IMR-90 (cell line): Measurements from ENCODE around the gene VHLL. TPM values are rescaled to one million over a fixed set of nuclear protein-coding genes. Genes with fewer than 3 reads are reported as not detected.

ENCODE experiments used
- ATAC-seq: fragments of 200-7000 bp; cut with Tn5 transposase; 2 replicates; pipeline ENCODE4 v1.9.1; 2020; ENCODE audit warnings: low read depth, mild to moderate bottlenecking, moderate library complexity
- BruUV-seq: library from RNA; stranded (reverse); fragments of 400-500 nt; replicated peaks from 2 replicates; lab custom pipeline; 2021; lab: Mats Ljungman, UMichigan
- CTCF ChIA-PET: fragments of 300-600 bp; formaldehyde crosslinking; extraction: SDS; loops from one replicate; lab custom pipeline; 2021; ENCODE audit warnings: antibody characterized with exemption; lab: Yijun Ruan, JAX
- POLR2A ChIA-PET: fragments of 300-600 bp; sonication (Branson Sonifier 250); formaldehyde crosslinking; loops from one replicate; lab custom pipeline; 2022; ENCODE audit warnings: antibody characterized with exemption; ENCODE audit not compliant: unreplicated experiment; lab: Charles Lee
- DNase-seq: peaks from one replicate; pipeline ENCODE4 v3.0.0; 2013
- H2AFZ ChIP-seq: replicated peaks from 2 replicates; pipeline ENCODE3; 2013; ENCODE audit warnings: low read length, mild to moderate bottlenecking; ENCODE audit not compliant: poor library complexity
- H2AK5ac ChIP-seq: 2 replicates; pipeline ENCODE4 v1.6.1; 2013; ENCODE audit warnings: low read depth, low read length, inconsistent platforms
- H2AK9ac ChIP-seq: replicated peaks from 2 replicates; pipeline ENCODE3; 2013; ENCODE audit warnings: mild to moderate bottlenecking, low read depth, low read length, moderate library complexity; ENCODE audit not compliant: poor library complexity
- H2BK120ac ChIP-seq: 2 replicates; pipeline ENCODE4 v1.6.1; 2013; ENCODE audit warnings: low read depth, low read length, inconsistent platforms
- H2BK15ac ChIP-seq: 3 replicates; pipeline ENCODE4 v1.6.1; 2013; ENCODE audit warnings: low read depth, low read length, inconsistent platforms
- H2BK20ac ChIP-seq: 2 replicates; pipeline ENCODE4 v1.6.1; 2013; ENCODE audit warnings: low read depth, mild to moderate bottlenecking, inconsistent platforms, low read length, moderate library complexity
- H2BK5ac ChIP-seq: 2 replicates; pipeline ENCODE4 v1.6.1; 2013; ENCODE audit warnings: mild to moderate bottlenecking, low read depth, low read length, inconsistent platforms; ENCODE audit not compliant: poor library complexity, severe bottlenecking
- H3K14ac ChIP-seq: replicated peaks from 2 replicates; pipeline ENCODE4 v1.6.1; 2013; ENCODE audit warnings: low read depth, low read length, inconsistent platforms
- H3K18ac ChIP-seq: 2 replicates; pipeline ENCODE4 v1.6.1; 2013; ENCODE audit warnings: low read depth, low read length, control low read depth
- H3K23ac ChIP-seq: 2 replicates; pipeline ENCODE4 v1.6.1; 2013; ENCODE audit warnings: low read depth, low read length, inconsistent platforms
- H3K27ac ChIP-seq: 2 replicates; pipeline ENCODE4 v1.5.1; 2013; ENCODE audit warnings: mild to moderate bottlenecking, control low read depth, low read length; ENCODE audit not compliant: insufficient read depth
- H3K27me3 ChIP-seq: 2 replicates; pipeline ENCODE4 v1.6.1; 2013; ENCODE audit warnings: low read length; ENCODE audit not compliant: control insufficient read depth, insufficient read depth
- H3K36me3 ChIP-seq: 2 replicates; pipeline ENCODE4 v1.6.1; 2013; ENCODE audit warnings: low read length, mixed read lengths; ENCODE audit not compliant: control insufficient read depth, insufficient read depth
- H3K4ac ChIP-seq: 2 replicates; pipeline ENCODE4 v1.6.1; 2013; ENCODE audit warnings: low read depth, low read length, inconsistent platforms
- H3K4me1 ChIP-seq: 2 replicates; pipeline ENCODE4 v1.6.1; 2013; ENCODE audit warnings: low read length, mixed read lengths; ENCODE audit not compliant: control insufficient read depth, insufficient read depth
- H3K4me2 ChIP-seq: 2 replicates; pipeline ENCODE4 v1.6.1; 2013; ENCODE audit warnings: low read depth, mild to moderate bottlenecking, control low read depth, low read length, moderate library complexity
- H3K4me3 ChIP-seq: 2 replicates; pipeline ENCODE4 v1.5.1; 2013; ENCODE audit warnings: low read depth, mild to moderate bottlenecking, control low read depth, low read length, moderate library complexity; ENCODE audit not compliant: insufficient read depth
- H3K56ac ChIP-seq: 2 replicates; pipeline ENCODE4 v1.6.1; 2013; ENCODE audit warnings: low read length, inconsistent platforms; ENCODE audit not compliant: insufficient read depth; ENCODE audit errors: extremely low read depth
- H3K79me1 ChIP-seq, 2 experiments: 2 replicates each; pipeline ENCODE4 v1.6.1; 2013; ENCODE audit warnings: low read length in 2 of 2, inconsistent platforms in 1 of 2, low read depth in 1 of 2
- H3K9ac ChIP-seq: 2 replicates; pipeline ENCODE4 v1.6.1; 2013; ENCODE audit warnings: low read depth, low read length, control low read depth
- H3K9me1 ChIP-seq: 2 replicates; pipeline ENCODE4 v1.6.1; 2013; ENCODE audit warnings: low read length, inconsistent platforms; ENCODE audit not compliant: insufficient read depth
- H3K9me3 ChIP-seq: 2 replicates; pipeline ENCODE4 v1.6.1; 2013; ENCODE audit warnings: low read length; ENCODE audit not compliant: control insufficient read depth, insufficient read depth
- H4K20me1 ChIP-seq: 2 replicates; pipeline ENCODE4 v1.6.1; 2013; ENCODE audit warnings: low read length, inconsistent platforms; ENCODE audit not compliant: insufficient read depth
- H4K5ac ChIP-seq: 2 replicates; pipeline ENCODE4 v1.6.1; 2013; ENCODE audit warnings: mild to moderate bottlenecking, low read depth, low read length, control low read depth
- H4K8ac ChIP-seq, 2 experiments: 2 replicates each; pipeline ENCODE4 v1.6.1; 2013; ENCODE audit warnings: low read depth in 2 of 2, low read length in 2 of 2, control low read depth in 1 of 2, inconsistent platforms in 1 of 2
- H4K91ac ChIP-seq: 2 replicates; pipeline ENCODE4 v1.6.1; 2013; ENCODE audit warnings: low read depth, low read length, inconsistent platforms; ENCODE audit not compliant: insufficient read depth
- BHLHE40 ChIP-seq: fragments of 150-350 bp; IDR thresholded peaks from 2 replicates; pipeline ENCODE4 v1.6.1; 2016; ENCODE audit warnings: mild to moderate bottlenecking, low read depth, low read length
- CEBPB ChIP-seq: IDR thresholded peaks from 2 replicates; pipeline ENCODE4 v1.6.1; 2012; ENCODE audit warnings: low read depth, low read length, improper control_type of control experiment
- CHD1 ChIP-seq: IDR thresholded peaks from 2 replicates; pipeline ENCODE4 v1.6.1; 2012; ENCODE audit warnings: low read depth, low read length, improper control_type of control experiment
- MAFK ChIP-seq: IDR thresholded peaks from 2 replicates; pipeline ENCODE4 v1.6.1; 2012; ENCODE audit warnings: low read depth, low read length, improper control_type of control experiment
- MAZ ChIP-seq: IDR thresholded peaks from 2 replicates; pipeline ENCODE4 v1.6.1; 2012; ENCODE audit warnings: low read depth, mild to moderate bottlenecking, low read length, improper control_type of control experiment, moderate library complexity, borderline replicate concordance
- MXI1 ChIP-seq: IDR thresholded peaks from 2 replicates; pipeline ENCODE4 v1.6.1; 2012; ENCODE audit warnings: low read depth, mild to moderate bottlenecking, low read length, moderate library complexity, borderline replicate concordance
- NFE2L2 ChIP-seq: fragments of 150-350 bp; IDR thresholded peaks from 2 replicates; pipeline ENCODE4 v1.6.1; 2016; ENCODE audit warnings: low read depth, mild to moderate bottlenecking, low read length
- POLR2A ChIP-seq: IDR thresholded peaks from 2 replicates; pipeline ENCODE4 v1.6.1; 2012; ENCODE audit warnings: mild to moderate bottlenecking, low read depth, low read length
- RAD21 ChIP-seq: IDR thresholded peaks from 2 replicates; pipeline ENCODE4 v1.6.1; 2012; ENCODE audit warnings: low read length, improper control_type of control experiment
- RCOR1 ChIP-seq: IDR thresholded peaks from 2 replicates; pipeline ENCODE4 v1.6.1; 2012; ENCODE audit warnings: mild to moderate bottlenecking, low read length, improper control_type of control experiment; ENCODE audit not compliant: insufficient replicate concordance
- SMC3 ChIP-seq: fragments of 150-350 bp; IDR thresholded peaks from 2 replicates; pipeline ENCODE4 v1.6.1; 2016; ENCODE audit warnings: low read depth, mild to moderate bottlenecking, antibody characterized with exemption, low read length, moderate library complexity
- USF2 ChIP-seq: fragments of 150-350 bp; IDR thresholded peaks from 2 replicates; pipeline ENCODE4 v1.6.1; 2017; ENCODE audit warnings: mild to moderate bottlenecking, antibody characterized with exemption, low read length, low read depth
- WGBS, 2 experiments: methylation state at CpG; one replicate each; pipeline versions ENCODE4 v1.1.5 to v1.1.7; 2013; ENCODE audit warnings: missing lambda C conversion rate in 2 of 2; ENCODE audit not compliant: insufficient read length in 1 of 2; ENCODE audit errors: extremely low coverage in 2 of 2; 5-methylcytosine and 5-hydroxymethylcytosine counted together
- dilution Hi-C: fragments of 300-500 bp; cut with HindIII; formaldehyde crosslinking; loops from one replicate; pipeline ENCODE4 v1.14.3; 2018; ENCODE audit warnings: low sequenced_read_pairs; ENCODE audit not compliant: unreplicated experiment
- in situ Hi-C: fragments of 300-500 bp; cut with MboI; formaldehyde crosslinking; loops from 3 replicates; pipeline ENCODE4 v1.14.3; 2019; ENCODE audit warnings: low sequenced_read_pairs, inconsistent platforms, mixed read lengths
- intact Hi-C: fragments of 100-400 bp; cut with micrococcal nuclease; formaldehyde crosslinking; loops from 2 replicates; pipeline ENCODE4 v1.10.0; 2022
- polyA plus RNA-seq, 3 experiments: library from polyadenylated mRNA; depleted of rRNA; stranded (reverse); fragments of >200 nt; gene quantifications; 2 replicates each; pipeline ENCODE4 v1.2.3, GENCODE V29; 2012; ENCODE audit warnings: low replicate concordance in 1 of 3
- total RNA-seq: library from RNA; depleted of rRNA; stranded (reverse); fragments of >200 nt; gene quantifications from 2 replicates; pipeline ENCODE4 v1.2.3, GENCODE V29; 2012
- TF ChIP-seq, protein P1 (sequence below): fragments of 150-350 bp; IDR thresholded peaks from 2 replicates; pipeline ENCODE4 v1.6.1; 2016; ENCODE audit warnings: low read depth, mild to moderate bottlenecking, low read length, moderate library complexity, borderline replicate concordance
- TF ChIP-seq, protein P2 (sequence below): conservative IDR thresholded peaks from 2 replicates; pipeline ENCODE4 v1.5.1; 2012; ENCODE audit warnings: mild to moderate bottlenecking, low read depth, low read length, improper control_type of control experiment

The VHLL gene
- total and polyA plus RNA-seq, 2 of the 4 experiments (the other 2 are of a cell fraction) = not detected

DNA sequence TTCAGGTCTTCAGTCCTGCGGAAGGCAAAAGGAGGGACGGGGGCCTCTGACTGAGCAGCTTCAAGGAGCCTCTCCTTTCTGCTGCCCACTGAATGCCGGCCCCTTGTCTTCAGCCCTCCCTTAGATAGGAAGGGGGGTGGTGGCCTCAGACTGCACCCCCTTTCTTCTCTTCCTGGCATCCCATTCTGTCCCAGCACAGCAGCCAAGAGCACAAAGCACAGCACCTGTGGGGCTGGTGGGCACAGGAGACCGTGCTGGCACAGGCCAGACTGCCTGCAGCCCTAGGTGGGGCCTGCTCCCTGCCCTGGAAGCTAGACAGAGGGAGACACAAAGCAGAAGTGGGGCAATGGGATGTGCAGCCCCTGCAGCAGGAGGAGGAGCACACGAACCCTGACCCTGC lies 49.5 kb downstream of the VHLL start:
- Histone ChIP-seq H3K4me1 (peaks cover 2% of the 10 kb centered on the region; the same call in 1 of the 2 replicates), H3K4me3 (no peak overlapping the region), H4K8ac (no peak overlapping the region), H3K14ac (no peak overlapping the region), H3K4ac (no peak overlapping the region), H3K18ac (no peak overlapping the region), H2AK9ac (no peak overlapping the region), H3K36me3 (peaks cover 50% of the 10 kb centered on the region), H2AK5ac (no peak overlapping the region), H3K4me2 (no peak overlapping the region), H4K5ac (no peak overlapping the region), H4K20me1 (peaks cover 3% of the 10 kb centered on the region), H3K9me3 (no peaks in the 10 kb centered on the region), H3K79me1 (peaks cover 0 to 7% of the 10 kb centered on the region in 2 experiments; a peak in 2 of 4 replicates), H2BK15ac (no peak overlapping the region), H3K9ac (no peak overlapping the region), H4K91ac (no peak overlapping the region), H2AFZ (no peak overlapping the region), H3K9me1 (no peaks in the 10 kb centered on the region), H2BK20ac (no peak overlapping the region), H3K56ac (no peak overlapping the region), H3K23ac (no peak overlapping the region), H2BK5ac (no peak overlapping the region), H3K27me3 (peaks cover 12% of the 10 kb centered on the region; the same call in 1 of the 2 replicates), H2BK120ac (no peak overlapping the region), H3K27ac (no peak overlapping the region)
- 100% methylated on average over 1 of the region's 5 CpGs; no CpG with 5 or more reads in 1 of the 2 experiments for WGBS, 2 experiments
- intact Hi-C loops (no loop called here), in situ Hi-C loops (no loop called here), dilution Hi-C loops (no loop called here)
- ChIA-PET CTCF (no interaction called here), POLR2A (no interaction called here)
- DNase-seq (no peak), ATAC-seq (no peak)
- TF ChIP-seq RCOR1 (no peak), USF2 (no peak), CEBPB (no peak), SMC3 (no peak), MXI1 (no peak), RAD21 (no peak), NFE2L2 (no peak), CHD1 (no peak), MAFK (no peak), BHLHE40 (no peak), POLR2A (no peak), MAZ (no peak)
- TF ChIP-seq, protein P1, sequence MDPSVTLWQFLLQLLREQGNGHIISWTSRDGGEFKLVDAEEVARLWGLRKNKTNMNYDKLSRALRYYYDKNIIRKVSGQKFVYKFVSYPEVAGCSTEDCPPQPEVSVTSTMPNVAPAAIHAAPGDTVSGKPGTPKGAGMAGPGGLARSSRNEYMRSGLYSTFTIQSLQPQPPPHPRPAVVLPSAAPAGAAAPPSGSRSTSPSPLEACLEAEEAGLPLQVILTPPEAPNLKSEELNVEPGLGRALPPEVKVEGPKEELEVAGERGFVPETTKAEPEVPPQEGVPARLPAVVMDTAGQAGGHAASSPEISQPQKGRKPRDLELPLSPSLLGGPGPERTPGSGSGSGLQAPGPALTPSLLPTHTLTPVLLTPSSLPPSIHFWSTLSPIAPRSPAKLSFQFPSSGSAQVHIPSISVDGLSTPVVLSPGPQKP = no peak
- TF ChIP-seq, protein P2, sequence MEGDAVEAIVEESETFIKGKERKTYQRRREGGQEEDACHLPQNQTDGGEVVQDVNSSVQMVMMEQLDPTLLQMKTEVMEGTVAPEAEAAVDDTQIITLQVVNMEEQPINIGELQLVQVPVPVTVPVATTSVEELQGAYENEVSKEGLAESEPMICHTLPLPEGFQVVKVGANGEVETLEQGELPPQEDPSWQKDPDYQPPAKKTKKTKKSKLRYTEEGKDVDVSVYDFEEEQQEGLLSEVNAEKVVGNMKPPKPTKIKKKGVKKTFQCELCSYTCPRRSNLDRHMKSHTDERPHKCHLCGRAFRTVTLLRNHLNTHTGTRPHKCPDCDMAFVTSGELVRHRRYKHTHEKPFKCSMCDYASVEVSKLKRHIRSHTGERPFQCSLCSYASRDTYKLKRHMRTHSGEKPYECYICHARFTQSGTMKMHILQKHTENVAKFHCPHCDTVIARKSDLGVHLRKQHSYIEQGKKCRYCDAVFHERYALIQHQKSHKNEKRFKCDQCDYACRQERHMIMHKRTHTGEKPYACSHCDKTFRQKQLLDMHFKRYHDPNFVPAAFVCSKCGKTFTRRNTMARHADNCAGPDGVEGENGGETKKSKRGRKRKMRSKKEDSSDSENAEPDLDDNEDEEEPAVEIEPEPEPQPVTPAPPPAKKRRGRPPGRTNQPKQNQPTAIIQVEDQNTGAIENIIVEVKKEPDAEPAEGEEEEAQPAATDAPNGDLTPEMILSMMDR = no peak
- TSS peak; percentile 69 for BruUV-seq
